Caki2 (cell line): ENCODE measurements around the gene CFAP97D1. TPM values are rescaled to one million over a fixed set of nuclear protein-coding genes. Genes with fewer than 3 reads are reported as not detected.
"Not testable (repeated sequence)": the region's sequence is repeated elsewhere in the genome, so short reads cannot be mapped to it uniquely, and the experiment has no call there.

Experiments used
- DNase-seq: peaks from one replicate; pipeline ENCODE4 v3.0.0-alpha.2; 2015; ENCODE audit warnings: low read depth
- in situ Hi-C: cut with HindIII; loops from 2 replicates; pipeline ENCODE4 v1.10.0; 2016; ENCODE audit warnings: low sequenced_read_pairs, low pct_unique_long_range_greater_than_20kb, mixed read lengths
- total RNA-seq: library from RNA; depleted of rRNA; stranded (reverse); fragments of >200 nt; shearing (Covaris generic); gene quantifications from 2 replicates; pipeline ENCODE4 v1.2.3, GENCODE V29; 2014; ENCODE audit warnings: low replicate concordance

CFAP97D1 gene
- total RNA-seq, 1 experiment from 2014 or later = not detected

DNA sequence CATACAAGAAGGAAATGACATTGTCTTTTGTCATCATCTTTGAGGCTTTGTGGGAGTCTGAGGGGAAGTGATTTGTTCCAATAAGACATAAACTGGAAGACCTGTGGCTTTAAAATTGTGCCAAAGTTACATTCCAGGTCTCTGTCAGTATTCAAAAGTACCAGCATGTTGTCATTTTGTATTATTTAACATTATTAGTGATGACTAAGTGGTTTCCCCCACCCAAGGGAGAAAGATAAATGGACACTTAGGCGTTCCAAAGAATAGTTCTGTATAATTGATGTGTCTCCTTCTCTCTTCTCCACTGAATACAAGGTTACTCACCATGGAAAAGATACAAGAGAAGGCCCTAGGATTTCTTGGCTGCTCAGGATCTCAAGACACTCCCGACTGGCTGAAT, 3.8 kb downstream of the CFAP97D1 start:
- DNase-seq = no peak
- in situ Hi-C loops = no loop called here

DNA sequence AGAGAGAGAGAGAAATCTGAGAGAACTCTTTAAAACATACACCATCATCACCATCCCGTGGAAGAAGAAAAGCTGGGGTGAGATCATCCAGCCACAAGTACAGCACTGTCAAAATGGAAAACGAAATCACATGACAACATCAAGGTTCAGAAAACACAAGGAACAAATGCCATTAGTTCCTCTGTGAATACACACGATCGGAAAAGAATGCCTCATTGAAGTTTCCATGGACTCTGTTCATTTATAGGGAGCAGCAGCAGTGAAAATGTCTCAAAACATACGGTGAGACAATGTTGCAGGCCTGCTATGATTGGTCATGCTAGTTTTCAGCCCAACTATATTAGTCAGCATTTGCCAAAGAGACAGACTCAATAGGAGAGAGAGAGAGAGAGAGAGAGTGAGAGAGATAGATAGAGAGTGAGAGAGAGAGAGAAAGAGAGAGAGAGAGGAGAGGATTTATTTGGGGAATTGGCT, 4.4 kb downstream of the CFAP97D1 start:
- no peak for DNase-seq
- in situ Hi-C loops = no loop called here

DNA sequence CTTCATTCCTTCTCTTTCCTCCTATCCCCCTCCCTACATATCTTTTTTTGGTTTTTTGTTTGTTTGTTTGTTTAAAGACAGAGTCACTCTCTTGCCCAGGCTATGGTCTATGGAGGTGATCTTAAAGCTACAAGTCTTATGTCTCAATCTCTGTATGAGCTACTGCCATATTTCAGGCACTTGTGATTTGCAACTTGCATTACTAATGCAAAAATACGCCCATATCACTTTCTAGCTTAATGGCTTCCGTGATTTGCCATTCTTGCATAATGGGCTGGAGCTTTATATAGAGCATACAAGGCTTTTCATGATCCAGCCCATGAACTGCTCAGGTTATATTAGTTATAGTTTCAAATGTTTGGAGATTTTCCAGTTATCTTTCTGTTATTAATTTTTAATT, 7.5 kb downstream of the CFAP97D1 start:
- in situ Hi-C loops = no loop called here
- DNase-seq = no peak

- in situ Hi-C loops = no loop called here
- DNase-seq = no peak
Measured at GRCh38 chr17:43788540-43788939, 8.3 kb downstream of the CFAP97D1 start.

DNA sequence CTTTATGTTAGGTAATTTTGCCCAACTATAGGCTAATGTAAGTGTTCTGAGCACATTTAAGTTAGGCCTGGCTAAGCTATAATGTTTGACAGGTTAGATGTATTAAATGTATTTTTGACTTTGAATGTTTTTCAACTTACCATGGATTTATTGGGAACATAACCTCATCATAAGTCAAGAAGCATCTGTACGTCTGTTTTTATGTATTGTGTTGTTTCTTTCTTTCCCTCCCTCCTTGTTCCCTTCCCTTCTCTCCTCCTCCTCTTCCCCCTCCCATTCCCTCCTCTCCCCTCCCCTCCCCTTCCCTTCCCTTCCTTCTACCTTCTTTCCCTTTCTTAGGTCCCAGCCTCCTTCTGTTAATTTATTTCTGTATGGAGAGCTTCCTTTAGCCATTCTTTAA, 9.2 kb downstream of the CFAP97D1 start:
- DNase-seq = no peak
- in situ Hi-C loops = no loop called here

DNA sequence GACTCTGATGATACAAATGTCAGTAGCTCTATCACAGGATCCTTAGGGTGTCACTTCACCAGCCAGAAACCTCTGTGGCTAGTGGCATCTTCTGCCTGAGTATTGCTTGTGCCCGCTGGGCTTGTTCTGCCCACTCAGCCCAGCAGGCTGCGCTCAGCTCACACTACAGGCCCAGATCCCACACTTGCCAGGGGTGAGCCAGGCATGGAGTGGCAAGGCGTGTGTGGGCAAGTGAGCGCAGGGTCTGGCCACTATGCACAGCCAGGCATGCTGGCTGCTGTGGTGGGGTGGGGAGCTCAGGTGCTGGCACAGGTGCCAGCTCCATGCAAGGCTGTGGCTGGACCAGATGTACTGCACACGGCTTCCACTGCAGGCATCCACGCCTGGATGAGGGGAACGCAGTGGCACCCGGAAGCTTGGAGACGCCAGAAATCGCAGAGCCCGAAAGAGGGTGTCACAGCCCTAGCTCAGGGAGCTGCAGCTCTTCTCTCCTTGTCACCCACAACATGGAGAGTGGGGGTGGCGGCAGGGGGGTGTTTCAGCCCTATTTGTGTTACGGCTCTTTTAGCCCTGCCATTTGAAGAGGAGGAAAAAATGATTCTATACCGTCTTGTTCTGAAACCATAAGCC, 10.2 kb downstream of the CFAP97D1 start:
- in situ Hi-C loops = no loop called here
- no peak for DNase-seq

DNA sequence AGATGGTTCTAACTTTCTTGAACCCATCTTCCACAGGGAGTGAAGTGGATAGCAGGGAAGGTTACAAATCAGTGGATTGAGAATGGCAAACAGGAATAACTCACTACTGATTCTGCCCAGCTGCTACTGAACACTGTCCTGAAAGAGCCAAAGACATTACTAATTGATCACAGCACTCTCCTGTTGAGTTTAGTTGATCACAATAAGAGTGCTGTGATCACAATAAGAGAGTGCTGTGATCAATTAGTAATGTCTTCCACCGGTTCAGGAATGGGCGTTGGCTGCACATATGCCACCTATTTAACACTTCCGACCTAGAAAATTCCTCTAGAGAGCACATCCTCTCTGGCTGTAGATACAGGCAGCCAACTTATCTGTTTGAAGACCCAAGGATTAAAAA, 11.4 kb downstream of the CFAP97D1 start:
- DNase-seq = peak; percentile 49
- in situ Hi-C loops = no loop called here

- DNase-seq, in situ Hi-C loops: not testable (repeated sequence)
Measured at GRCh38 chr17:43792668-43793067, 12.4 kb downstream of the CFAP97D1 start.

DNA sequence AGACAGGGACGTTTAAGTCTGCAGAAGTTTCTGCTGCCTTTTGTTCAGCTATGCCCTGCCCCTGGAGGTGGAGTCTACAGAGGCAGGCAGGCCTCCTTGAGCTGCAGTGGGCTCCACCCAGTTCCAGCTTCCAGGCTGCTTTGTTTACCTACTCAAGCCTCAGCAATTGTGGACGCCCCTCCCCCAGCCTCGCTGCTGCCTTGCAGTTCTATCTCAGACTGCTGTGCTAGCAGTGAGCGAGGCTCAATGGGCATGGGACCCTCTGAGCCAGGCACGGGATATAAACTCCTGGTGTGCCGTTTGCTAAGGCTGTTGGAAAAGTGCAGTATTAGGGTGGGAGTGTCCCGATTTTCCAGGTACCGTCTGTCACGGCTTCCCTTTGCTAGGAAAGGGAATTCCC, 17.8 kb downstream of the CFAP97D1 start:
- in situ Hi-C loops, DNase-seq: not testable (repeated sequence)

DNA sequence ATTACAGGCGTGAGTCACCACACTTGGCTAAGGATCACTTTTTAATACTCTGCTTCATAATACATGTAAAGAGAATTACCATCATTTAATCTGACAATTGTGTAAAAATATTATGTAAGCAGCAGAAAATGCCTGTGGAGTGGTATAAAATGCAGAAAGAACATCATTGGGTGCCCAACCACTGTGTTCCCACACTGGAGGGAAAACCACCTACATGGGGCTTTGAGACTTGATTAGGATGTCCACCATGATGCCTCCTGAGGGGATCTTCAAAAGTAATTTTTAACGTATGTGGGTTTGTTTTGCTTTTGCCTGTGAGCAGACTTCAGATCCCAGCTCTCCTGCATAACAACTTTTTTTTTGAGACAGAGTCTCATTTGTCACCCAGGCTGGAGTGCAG, 18.8 kb downstream of the CFAP97D1 start:
- in situ Hi-C loops = no loop called here
- DNase-seq = no peak

DNA sequence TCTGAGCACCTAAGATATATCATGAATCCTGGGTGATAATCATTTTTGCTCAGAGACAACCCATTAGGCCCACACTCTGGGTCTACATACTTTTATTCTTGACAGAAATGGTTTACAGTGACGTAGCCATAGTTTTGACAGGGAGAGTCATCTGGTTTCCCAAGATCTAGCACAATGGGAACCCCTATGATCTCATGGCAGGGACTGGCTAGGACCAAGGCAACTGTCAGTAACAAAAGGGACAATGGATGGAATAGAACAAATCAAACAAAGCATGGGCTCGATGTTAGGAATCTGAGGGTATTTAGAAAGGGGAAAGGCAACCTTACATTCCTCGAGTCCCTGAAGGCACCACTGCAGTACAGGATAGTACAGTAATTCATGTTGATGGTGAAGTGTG, 20.5 kb downstream of the CFAP97D1 start:
- in situ Hi-C loops = no loop called here
- DNase-seq = no peak

- in situ Hi-C loops = no loop called here
- DNase-seq = no peak
Measured at GRCh38 chr17:43801844-43802243, 21.6 kb downstream of the CFAP97D1 start.

- in situ Hi-C loops = no loop called here
- DNase-seq = no peak
Measured at GRCh38 chr17:43803758-43804157, 23.5 kb downstream of the CFAP97D1 start.

DNA sequence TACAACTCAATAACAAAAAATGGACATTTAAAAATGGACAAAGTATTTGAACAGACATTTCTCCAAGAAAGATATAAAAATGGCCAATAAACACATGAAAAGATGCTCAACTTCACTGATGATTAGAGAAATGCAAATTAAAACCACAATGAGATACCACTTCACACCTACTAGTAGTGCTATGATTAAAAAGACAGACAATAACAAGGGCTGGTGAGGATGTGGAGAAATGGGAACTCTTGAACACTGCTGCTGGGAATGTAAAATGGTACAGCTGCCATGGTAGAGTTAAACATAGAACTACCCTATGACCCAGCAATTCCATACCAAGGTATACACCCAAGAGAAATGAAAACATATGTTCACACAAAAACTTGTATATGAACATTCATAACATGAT, 24.9 kb downstream of the CFAP97D1 start:
- in situ Hi-C loops = no loop called here
- no peak for DNase-seq

DNA sequence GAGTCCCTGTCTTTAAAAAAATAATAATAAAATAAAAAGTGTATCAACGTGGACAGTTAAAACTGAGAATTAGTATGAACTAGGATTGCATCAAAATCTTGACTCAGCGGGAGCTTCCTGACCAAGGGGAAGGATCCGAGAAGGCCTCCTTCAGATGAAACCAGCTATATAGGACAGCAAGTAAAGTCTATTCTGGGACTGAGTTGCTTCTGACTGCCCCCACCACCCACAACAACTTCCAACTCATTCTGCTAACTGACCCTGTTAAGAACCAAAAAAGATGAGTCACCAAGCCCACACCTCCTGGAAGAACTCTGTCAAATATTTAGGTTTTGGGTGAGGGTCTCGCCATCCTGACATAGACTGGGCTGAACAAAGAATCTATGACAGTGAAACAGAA, 27.8 kb downstream of the CFAP97D1 start:
- in situ Hi-C loops = no loop called here
- no peak for DNase-seq

GRCh38 chr17:43809121-43809520, 28.9 kb downstream of the CFAP97D1 start:
- in situ Hi-C loops = no loop called here
- DNase-seq = no peak

- no peak for DNase-seq
- in situ Hi-C loops = no loop called here
Measured at GRCh38 chr17:43810226-43810715, 30.0 kb downstream of the CFAP97D1 start.

DNA sequence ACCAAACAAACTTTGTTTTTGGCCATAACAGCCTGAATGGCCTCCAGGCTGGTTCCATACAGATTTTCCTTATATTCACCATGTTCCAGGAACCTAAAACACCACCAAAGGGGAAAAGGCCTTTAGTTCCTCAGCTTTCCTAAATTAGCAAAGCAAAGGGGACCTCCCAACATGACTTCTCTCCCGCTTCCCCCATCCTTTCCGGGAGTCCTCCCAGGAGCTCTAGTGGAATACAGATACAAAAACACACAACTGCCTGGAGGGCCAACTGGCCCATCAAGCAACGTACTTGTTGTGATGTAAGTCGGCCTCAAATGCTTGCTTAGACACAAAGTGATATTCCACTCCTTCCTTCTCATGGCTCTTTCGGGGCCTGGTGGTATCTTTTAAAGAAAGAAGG, 30.6 kb downstream of the CFAP97D1 start:
- in situ Hi-C loops = no loop called here
- no peak for DNase-seq

DNA sequence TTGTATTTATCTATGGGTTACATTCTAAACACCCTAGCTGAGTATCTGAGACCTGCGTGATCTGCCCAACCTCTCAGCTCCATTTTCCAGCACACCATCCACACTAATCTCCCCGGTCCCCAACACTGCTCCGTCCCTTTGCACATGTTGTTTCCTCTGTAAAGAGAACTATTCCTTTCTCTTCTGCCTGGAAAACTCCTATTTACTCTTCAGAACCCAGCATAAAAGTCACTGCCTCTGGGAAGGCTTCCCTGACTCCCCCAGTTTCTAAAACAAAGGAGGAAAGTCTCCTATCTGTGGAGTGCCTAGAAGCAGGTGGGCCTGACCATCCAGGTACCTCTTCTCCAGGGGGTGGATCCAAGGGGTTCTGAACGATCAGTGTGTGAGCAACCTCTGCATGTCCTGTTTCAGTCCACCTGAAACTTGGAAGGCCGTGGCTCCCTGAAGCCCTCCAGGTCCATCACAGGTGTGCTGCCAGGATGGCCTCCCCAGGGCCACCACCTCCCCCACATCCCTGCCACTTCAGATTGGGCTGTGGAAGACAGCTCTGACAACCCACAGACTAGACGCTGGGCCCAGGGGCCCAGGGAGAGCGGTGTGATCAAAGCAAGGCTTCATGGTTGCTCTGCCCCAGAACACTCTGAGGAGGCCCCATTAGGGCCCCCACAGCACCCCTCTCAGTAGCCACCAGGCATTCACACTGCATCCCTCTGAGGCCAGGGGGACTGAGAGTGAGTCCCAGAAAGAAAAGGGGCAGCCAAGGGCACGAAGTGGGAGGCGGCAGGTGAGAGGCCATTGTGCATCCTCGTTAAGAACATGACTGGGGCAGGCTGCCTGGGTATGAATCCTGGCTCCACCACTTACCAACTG, 32.4 kb downstream of the CFAP97D1 start:
- DNase-seq = no peak
- in situ Hi-C loops = no loop called here
